NCI-H748 (cell line): Measurements from ENCODE around the gene CDC42EP1.
"Not testable (repeated sequence)": the region's sequence is repeated elsewhere in the genome, so short reads cannot be mapped to it uniquely, and the experiment has no call there.

Experiments used
- DNase-seq: peaks from one replicate; lab custom pipeline; 2025; ENCODE audit not compliant: unreplicated experiment; lab: John Stamatoyannopoulos, UW

The CDC42EP1 gene

GRCh38 chr22:37534445-37534844 lies 25.8 kb upstream of the CDC42EP1 start:
- DNase-seq, result no peak

GRCh38 chr22:37535159-37535558 lies 25.1 kb upstream of the CDC42EP1 start:
- DNase-seq, result no peak

GRCh38 chr22:37538590-37539357 lies 21.5 kb upstream of the CDC42EP1 start:
- DNase-seq, result peak; percentile 71

- DNase-seq, result not testable (repeated sequence)
Observed at GRCh38 chr22:37539790-37540189, 20.5 kb upstream of the CDC42EP1 start.

- DNase-seq, result not testable (repeated sequence)
Observed at GRCh38 chr22:37542416-37542815, 17.9 kb upstream of the CDC42EP1 start.

GRCh38 chr22:37542959-37543358 lies 17.3 kb upstream of the CDC42EP1 start:
- DNase-seq, result no peak

- DNase-seq, result peak; percentile 26
Observed at GRCh38 chr22:37544955-37545702, 15.2 kb upstream of the CDC42EP1 start.

GRCh38 chr22:37545703-37546436 lies 14.4 kb upstream of the CDC42EP1 start:
- no peak for DNase-seq

- no peak for DNase-seq
Observed at GRCh38 chr22:37546437-37547250, 13.6 kb upstream of the CDC42EP1 start.

- DNase-seq, result no peak
Observed at GRCh38 chr22:37547251-37547741, 13.0 kb upstream of the CDC42EP1 start.

- DNase-seq, result no peak
Observed at GRCh38 chr22:37549704-37550059, 10.6 kb upstream of the CDC42EP1 start.

- not testable (repeated sequence) for DNase-seq
Observed at GRCh38 chr22:37550921-37551320, 9.4 kb upstream of the CDC42EP1 start.

GRCh38 chr22:37551981-37552380 lies 8.3 kb upstream of the CDC42EP1 start:
- DNase-seq, result no peak

- DNase-seq, result no peak
Observed at GRCh38 chr22:37552524-37553163, 7.6 kb upstream of the CDC42EP1 start.

- DNase-seq, result no peak
Observed at GRCh38 chr22:37553725-37554124, 6.6 kb upstream of the CDC42EP1 start.

GRCh38 chr22:37555029-37555428 lies 5.3 kb upstream of the CDC42EP1 start:
- no peak for DNase-seq

- no peak for DNase-seq
Observed at GRCh38 chr22:37556710-37557109, 3.6 kb upstream of the CDC42EP1 start.

- no peak for DNase-seq
Observed at GRCh38 chr22:37557321-37558001, 2.8 kb upstream of the CDC42EP1 start.

GRCh38 chr22:37558815-37559214 lies 1.5 kb upstream of the CDC42EP1 start:
- DNase-seq, result no peak

- no peak for DNase-seq
Observed at GRCh38 chr22:37559521-37559900, 769 bp upstream of the CDC42EP1 start.
